CD4-positive, alpha-beta T cell treated with Interleukin-4 for 1 hour (primary cell): ENCODE data around the gene DHCR7.
A peak's percentile ranks its signal among the peaks of the same experiment; 100 is the strongest.

Source experiments
- DNase-seq, 2 donors: peaks; one replicate each; pipeline ENCODE4 v3.0.0-alpha.2; 2020 to 2022

The DHCR7 gene

GRCh38 chr11:71456294-71456693 is 8.1 kb upstream of the DHCR7 start:
- no peak for DNase-seq

GRCh38 chr11:71454470-71455113 is 6.4 kb upstream of the DHCR7 start:
- DNase-seq, result peak; percentile 51 to 56

- no peak for DNase-seq
Observed at GRCh38 chr11:71453918-71454304, 5.7 kb upstream of the DHCR7 start.

DNA sequence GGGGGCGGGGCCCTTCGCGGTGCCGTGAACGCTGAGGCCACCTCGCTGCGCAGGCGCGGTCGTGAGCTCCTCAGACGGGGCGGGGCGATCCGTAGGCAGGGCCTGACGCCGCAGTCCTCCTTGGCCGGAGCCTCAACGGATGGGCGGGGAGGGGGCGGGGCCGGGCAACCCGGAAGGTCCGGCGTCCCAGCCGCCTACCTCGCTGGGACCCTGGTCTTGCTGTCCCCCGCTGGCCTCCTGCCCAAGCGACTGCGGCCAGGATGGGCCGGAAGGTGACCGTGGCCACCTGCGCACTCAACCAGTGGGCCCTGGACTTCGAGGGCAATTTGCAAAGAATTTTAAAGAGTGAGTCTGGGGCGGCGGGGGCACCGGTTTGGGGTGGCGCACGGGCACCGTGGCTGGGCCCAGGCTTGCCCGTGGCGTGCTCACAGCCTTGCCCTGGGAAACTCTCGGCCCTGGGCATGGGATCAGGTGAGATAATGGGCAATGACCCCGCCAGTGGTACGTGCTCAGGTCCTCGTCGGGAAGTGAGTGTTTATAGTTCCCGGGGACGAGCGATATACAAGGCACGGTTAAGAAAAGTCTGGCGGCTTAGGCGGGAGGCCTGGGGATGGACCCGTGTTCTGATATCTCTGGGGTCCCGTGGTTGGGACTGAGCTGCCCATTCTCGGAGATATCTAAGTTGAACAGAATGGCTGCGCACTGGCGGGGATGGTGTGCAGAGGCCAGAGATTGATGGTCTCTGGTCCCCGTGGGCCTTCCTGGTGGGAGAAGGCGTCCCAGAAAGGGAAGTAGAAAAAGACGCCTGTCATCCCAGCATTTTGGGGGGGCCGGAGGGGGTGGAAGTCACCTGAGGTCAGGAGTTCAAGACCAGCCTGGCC is 5.1 kb upstream of the DHCR7 start, which contains the start of gene NADSYN1:
NADSYN1 (plus strand) TSS at position 167 of the 881 bp plus-strand sequence; CDS start at position 261, 94 bp downstream.
- DNase-seq, result peak; percentile 94

GRCh38 chr11:71452199-71453036 is 4.2 kb upstream of the DHCR7 start:
- peak; percentile 69 to 70 for DNase-seq

DNA sequence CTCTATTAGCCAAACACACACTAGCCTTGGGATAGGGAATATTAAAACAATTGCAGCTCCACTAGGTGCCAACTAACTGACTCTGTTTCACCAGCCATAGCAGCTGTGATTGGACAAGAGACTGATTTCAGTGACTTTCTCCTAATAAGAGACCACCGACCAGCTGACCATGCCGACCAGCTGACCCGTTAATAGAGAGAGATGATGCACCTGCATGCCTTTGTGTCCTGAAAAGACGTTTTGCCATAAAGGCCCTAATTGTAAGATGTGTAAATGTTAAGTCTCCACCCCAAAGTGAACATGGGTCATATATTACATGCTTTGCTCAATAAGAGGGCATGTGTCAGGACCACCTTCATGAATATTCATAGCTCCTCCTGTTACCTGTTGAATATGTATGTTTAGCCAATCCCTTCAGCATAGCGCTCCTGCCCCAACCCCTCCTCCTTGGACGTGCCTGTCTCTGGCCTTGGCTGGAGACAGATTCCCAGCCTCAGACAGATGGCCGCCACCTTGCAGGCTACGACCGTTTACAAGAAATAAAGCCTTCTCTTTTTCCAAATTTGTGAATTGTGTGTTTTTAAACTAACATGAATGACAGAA is 3.5 kb upstream of the DHCR7 start:
- no peak for DNase-seq

DNA sequence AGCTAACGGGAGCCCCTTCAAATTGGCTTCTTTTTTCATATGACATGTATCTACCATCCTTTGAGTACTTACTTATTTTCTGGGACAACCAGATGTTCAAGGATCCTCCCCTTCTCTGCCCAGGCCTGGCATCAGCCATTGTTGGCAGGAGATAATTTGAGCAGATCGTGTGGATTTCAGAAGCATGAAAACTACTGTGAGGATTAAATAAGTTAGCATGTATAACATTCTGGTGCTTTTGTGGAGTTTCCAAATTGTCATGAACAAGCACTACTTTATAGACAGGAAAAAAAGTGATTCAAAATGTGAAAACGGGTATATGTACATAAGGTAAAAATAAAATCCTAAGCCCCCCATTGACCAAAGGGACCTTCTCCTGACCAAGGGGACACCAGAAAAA is 2.7 kb upstream of the DHCR7 start:
- no peak for DNase-seq

DNA sequence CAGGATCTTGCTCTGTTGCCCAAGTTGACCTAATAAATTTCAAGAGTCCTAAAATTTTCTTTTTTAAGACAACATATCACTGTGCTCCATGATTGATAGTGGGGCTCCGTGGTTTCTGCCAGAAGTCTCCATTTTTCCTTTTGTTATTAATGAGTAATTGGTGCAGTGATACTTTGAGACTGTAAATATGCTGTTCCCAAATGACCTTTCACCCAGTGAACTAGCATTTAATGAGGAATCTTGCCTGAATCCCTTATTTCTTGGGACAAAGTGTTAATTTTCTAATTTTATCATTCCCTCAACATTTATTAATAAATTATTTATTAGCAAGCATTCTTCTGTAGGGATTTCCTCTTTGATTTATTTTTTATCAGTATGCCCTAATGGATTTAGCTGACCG is 2.3 kb upstream of the DHCR7 start:
- DNase-seq, result no peak

DNA sequence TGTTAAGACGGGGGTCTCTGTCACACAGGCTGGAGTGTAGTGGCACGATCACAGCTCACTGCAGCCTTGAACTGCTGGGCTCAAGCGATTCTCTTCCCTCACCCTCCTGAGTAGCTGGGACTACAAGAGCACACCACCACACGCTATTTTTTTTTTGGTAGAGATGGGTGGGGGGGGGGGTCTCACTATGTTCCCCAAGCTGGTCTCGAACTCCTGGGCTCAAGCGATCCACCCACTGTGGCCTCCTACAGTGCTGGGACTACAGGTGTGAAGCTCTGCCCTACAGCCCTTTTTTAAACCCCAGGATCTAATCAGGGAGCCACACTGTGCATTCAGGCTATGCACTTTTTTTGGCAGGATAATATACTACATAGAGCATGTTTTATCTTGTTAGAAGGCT is 1.4 kb upstream of the DHCR7 start:
- peak in 1 of 2 donors; percentile 5 for DNase-seq

- peak in 1 of 2 donors; percentile 14 for DNase-seq
Observed at GRCh38 chr11:71447791-71448256, 369 bp downstream of the DHCR7 start.

GRCh38 chr11:71446942-71447688 is 1.1 kb downstream of the DHCR7 start:
- no peak for DNase-seq

GRCh38 chr11:71446150-71446549 is 2.0 kb downstream of the DHCR7 start:
- no peak for DNase-seq

DNA sequence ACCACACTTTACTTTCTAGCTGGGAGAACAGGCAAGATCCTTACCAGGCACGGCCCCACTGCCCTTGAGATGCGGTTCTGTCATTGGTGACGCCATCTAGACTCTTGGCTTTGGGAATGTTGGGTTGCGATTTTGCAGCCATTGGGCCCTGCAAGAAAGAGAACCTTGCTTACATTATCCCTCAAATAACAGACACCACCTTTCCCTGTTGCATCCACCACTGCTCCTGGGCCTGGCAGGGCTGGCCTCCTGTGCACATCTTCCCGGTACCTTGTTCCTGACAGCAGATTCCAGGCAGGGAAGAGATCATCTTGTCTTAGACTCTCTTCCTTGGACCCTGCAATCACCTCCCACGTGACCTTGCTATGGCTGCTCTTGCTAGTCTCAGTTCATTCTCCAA is 3.4 kb downstream of the DHCR7 start:
- DNase-seq, result no peak

- no peak for DNase-seq
Observed at GRCh38 chr11:71443736-71444445, 4.3 kb downstream of the DHCR7 start.

DNA sequence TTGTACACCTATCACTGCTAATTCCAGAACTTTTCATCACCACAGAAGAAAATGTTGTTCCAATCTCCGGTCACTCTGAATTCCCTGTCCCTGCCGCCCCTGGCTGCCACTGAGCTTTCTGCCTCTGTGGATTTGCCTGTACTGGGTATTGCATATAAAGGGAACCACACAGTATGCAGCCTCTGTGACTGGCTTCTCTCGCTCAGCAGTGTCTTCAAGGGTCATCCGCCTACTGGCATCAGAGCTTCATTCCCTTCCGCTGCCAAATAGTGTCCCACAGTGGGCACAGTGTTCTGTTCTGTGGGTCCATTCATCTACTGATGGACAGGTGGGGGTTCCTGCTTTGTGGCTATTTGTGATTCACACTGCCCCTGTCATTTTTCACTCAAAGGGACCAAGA is 5.3 kb downstream of the DHCR7 start:
- DNase-seq, result no peak

- no peak for DNase-seq
Observed at GRCh38 chr11:71442123-71442522, 6.1 kb downstream of the DHCR7 start.

DNA sequence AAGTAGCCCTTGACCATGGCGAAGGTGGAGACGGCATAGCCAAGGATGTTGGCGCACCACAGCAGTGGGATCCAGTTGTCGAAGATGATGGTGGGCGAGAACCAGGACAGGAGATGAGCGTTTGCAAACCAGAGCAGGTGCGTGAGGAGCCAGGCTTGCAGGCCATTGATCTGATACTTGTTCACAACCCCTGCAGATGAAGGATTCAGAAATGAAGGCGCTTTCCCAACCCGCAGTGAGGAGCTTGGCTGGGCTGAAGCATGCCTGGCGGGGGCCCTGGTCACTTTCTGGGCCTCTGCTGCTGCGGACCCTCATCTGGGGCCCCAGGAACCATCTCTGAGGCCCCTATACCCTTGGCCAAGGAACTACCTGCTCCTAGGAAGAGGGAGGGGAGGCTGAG is 6.9 kb downstream of the DHCR7 start:
- DNase-seq, result no peak

- DNase-seq, result no peak
Observed at GRCh38 chr11:71440021-71440755, 8.0 kb downstream of the DHCR7 start.

DNA sequence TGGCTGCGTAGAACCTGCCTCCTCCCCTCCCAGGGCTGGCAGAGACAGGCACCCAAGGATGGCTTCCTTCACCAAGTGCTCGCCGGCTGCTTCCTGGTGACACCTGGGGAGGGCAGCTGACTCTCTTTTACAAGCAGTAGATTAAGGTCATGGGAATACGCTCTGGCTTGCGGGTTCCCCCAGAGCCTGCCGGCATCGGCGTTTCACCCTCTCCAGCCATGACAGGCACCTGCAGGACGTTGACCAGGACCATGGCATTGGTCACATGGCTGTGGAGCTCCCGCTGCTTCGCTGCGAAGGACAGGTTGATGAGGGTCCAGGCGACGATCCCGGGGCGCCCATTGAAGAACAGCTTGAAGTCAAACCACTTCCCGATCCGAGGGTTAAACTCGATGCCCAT is 9.5 kb downstream of the DHCR7 start:
- DNase-seq, result no peak

- DNase-seq, result no peak
Observed at GRCh38 chr11:71437879-71438278, 10.3 kb downstream of the DHCR7 start.

GRCh38 chr11:71437399-71437798 is 10.8 kb downstream of the DHCR7 start:
- DNase-seq, result no peak
